GM18858 (cell line): ENCODE measurements around the gene NRDC.
"Not testable (repeated sequence)": the region's sequence is repeated elsewhere in the genome, so short reads cannot be mapped to it uniquely, and the experiment has no call there.

Experiments used
- ATAC-seq: cut with Tn5 transposase; IDR thresholded peaks from one replicate; pipeline ENCODE4 v1.9.1; 2021; ENCODE audit not compliant: unreplicated experiment

Gene NRDC

DNA sequence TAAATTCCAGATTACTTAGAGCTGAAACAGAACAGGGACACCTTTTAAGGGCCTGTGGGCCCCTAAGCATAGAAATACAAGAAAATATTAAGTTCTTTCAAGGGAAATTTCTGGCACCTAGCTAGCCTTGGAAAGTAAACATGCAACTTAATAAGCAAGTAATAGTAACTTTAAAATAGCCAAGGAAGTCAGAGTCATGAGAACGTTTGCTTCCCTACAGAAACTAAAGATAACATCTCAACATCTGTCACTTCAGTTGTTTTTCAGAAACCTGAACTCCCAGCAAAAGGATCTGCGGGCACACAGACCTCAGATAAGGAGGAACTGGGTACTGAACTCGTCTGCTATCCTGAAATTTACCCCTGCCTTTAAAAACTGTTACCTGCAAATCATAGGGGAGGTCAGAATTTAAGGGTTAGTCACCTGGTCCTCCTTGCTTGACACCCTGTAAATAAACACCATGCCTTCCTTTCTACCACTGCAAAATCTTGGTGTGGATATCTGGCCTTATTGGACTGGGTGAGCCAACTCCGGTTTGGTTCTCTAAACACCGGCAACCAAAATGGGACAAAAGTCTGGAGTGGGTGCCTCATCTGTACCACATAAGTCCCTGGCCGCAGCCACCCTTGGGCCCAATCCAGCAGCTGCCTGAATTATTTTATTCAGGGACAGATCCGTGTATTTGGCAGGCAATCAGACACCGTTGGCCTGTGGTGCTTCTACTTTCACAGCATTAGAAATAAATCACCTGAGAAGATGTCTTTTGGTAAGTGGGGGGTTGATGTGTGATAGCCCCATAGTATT is 27.9 kb downstream of the NRDC start:
- ATAC-seq: no peak

DNA sequence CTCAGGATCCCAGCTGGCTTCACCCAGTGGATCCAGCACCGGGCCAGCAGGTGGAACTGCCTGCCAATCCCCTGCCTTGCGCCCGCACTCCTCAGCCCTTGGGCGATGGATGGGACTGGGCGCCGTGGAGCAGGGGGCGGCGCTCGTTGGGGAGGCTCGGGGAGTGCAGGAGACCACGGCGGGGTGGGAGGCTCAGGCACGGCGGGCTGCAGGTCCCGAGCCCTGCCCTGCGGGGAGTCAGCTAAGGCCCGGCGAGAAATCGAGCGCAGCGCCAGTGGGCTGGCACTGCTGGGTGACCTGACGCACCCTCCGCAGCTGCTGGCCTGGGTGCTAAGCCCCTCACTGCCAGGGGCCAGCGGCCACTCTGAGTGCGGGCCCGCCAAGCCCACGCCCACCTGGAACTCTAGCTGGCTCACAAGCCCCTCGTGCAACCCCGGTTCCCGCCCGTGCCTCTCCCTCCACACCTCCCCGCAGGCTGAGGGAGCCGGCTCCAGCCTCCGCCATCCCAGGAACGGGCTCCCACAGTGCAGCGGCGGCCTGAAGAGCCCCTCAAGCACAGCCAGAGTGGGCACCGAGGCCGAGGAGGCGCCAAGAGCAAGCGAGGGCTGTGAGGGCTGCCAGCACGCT is 31.1 kb downstream of the NRDC start:
- no peak for ATAC-seq

DNA sequence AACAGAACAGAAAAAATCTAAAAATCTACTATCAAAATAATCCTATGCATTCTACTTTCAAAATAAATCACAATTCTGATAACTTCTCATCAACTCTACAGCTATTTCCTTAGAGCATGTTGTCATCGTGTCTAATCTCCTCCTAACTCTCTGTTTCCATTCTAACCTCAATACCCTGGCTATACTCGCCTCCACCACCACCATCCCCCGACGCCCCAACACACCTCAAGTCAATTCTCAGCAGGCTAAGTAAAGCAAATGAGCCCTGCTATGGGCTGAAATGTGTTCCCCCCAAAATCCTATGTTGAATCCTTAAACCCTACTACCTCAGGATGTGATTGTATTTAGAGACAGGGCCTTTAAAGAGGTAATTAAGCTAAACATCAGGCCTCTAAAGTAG is 34.6 kb downstream of the NRDC start:
- no peak for ATAC-seq

- ATAC-seq: no peak
Measured at GRCh38 chr1:51842261-51842660, 36.3 kb downstream of the NRDC start.

- ATAC-seq: no peak
Measured at GRCh38 chr1:51840743-51841461, 37.6 kb downstream of the NRDC start.

DNA sequence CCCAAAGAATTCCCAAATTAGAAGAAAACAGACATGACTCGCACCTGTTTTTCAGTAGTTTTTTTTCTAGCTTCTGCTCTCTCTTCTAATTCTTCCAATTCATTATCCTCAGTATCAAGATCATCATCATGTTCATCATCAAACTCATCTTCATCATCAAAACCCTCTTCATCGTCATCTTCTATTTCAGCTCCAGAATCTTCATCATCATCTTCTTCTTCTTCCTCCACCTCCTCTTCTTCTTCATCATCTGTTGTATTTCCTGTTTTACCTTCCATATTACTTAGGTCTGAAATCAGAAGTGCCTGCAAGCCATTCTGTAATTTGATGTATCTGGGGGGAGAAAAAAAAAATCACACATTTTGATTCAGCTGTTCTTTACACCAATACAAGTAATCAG is 38.3 kb downstream of the NRDC start:
- ATAC-seq: no peak

DNA sequence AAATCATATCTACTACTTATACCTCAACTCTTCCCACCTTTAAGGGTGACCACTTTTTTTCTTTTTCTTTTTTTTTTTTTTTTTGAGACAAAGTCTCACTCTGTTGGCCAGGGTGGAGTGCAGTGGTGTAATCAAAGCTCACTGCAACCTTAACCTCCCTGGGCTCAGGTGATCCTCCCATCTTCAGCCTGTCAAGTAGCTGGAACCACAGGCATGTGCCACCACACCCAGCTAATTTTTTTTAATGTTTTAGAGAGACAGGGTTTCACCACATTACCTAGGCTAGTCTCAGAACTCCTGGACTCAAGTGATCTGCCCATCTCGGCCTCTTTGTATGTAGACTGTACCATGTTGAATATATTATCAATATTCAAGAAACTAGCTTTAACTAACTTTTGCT is 39.4 kb downstream of the NRDC start:
- ATAC-seq: no peak

DNA sequence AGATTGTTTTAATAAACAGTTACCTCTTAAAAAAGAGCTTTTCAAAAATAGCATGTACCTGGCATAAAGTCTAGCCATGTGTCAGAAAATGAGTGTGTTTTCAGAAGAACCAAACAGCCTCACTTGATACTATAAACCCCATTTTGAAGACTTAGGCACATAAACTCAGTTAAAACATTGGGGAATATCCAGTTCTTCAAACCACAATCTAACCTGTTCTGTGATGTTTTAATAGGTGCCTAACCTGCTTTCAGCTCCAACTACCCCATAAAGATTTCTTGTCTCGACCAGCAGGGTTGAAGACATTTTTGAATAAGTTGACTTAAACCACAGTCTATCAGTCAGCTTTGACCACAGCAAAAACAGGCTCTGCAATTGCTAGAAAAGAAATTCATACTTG is 41.3 kb downstream of the NRDC start:
- ATAC-seq: no peak

DNA sequence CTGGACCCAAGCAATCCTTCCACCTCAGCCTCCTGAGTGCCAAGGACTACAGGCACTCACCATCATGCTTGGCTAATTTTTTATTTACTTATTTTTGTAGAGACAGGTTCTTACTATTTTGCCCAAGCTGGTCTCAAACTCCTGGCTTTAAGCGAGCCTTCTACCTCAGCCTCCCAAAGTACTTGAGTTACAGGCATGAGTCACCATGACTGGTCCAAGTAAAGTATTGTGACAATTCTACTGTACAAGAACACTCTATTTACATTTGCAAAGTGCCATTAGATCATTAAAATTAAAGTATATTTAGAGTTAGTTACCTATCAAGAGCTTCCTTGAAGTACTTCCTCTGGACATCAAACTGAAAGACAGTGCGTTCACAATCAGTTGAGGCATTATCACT is 44.8 kb downstream of the NRDC start:
- ATAC-seq: no peak

- no peak for ATAC-seq
Measured at GRCh38 chr1:51829058-51829457, 49.5 kb downstream of the NRDC start.

GRCh38 chr1:51819810-51820209 is 58.7 kb downstream of the NRDC start:
- no peak for ATAC-seq

DNA sequence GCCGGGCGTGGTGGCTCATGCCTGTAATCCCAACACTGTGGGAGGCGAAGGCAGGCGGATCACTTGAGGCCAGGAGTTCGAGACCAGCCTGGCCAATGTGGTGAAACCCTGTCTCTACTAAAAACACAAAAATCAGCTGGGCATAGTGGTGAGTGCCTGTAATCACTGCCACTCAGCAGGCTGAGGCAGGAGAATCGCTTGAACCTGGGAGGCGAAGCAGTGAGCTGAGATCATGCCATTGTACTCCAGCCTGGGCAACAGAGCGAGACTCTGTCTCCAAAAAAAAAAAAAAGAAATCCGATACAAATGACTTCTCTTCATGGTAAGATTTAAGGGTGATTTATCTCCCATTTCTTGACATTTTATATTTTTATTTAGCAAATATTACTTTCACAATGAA is 59.5 kb downstream of the NRDC start:
- not testable (repeated sequence) for ATAC-seq

DNA sequence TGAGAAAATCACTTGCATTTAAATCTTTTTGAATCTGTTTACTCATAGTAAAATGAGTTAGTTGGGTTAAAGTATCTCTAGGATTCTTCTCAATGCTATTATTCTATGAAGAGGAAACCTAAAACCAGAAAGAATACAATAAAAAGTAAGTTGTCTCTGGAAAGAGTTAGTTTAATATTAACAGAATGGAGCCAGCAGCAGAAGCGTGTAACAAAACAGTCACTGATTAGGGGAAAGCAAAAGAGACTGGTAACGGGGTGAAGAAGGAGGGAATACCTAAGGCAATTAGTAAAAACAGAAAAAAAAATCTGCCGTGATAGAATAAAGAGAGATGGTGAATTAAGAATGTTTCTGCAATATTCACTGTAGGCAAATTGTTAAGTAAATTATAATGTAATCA is 60.0 kb downstream of the NRDC start:
- no peak for ATAC-seq

DNA sequence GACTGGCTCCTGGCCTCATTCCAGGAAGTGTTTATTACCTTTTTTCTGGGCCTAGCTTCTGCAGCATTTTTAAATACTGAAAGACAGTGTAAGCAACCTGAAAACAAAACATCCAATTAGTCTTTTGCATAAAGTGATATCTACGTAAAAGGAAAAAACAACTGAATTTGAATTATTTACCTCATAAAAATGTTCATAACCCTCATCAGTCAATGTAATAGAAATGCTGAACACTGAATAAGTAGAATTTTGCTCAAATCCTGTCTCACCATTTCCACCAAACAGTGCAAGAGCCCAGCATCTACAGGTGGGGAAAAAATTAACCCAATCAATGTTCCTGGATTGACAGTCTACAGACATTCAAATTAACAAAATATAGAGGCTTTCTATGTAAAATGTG is 64.0 kb downstream of the NRDC start:
- ATAC-seq: no peak

- ATAC-seq: no peak
Measured at GRCh38 chr1:51799372-51799771, 79.2 kb downstream of the NRDC start.

DNA sequence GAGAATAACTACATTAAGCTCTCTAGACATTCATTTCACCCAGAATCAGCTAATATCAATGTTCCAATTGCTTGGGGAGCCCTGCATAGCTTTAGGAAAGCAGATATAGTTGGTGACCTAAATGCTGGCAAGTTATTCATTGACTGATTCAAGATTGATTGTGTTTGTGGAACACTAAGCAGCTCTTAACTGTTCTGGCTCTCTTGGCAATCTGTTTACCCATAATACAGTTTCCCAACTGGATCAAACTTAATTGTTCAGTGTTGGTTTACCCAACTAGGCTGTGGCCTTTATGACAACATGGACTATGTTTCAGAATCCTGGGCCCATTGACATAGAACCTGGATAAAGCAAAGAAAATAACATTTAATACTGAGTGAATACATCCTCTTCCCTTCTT is 83.7 kb downstream of the NRDC start:
- ATAC-seq: no peak

DNA sequence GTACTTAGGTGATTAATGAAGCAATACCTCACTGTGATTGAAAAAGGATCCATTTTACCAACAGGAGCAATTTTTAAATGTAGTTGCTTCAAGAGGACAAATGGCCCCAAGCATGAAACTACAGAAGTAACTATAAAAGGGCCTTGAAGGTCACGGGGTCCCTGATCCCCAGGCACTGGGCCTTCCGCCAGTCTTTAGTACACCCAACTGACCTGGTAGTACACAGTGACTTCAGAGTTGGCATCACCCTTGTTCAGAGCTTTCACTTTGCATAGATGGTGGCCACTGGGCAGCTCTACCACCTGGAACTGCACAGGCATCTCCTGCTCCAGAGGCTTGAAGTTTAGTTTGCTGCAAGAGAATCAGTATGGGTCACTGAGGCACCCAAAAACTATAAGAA is 84.3 kb downstream of the NRDC start:
- no peak for ATAC-seq

- ATAC-seq: no peak
Measured at GRCh38 chr1:51792864-51793263, 85.7 kb downstream of the NRDC start.

DNA sequence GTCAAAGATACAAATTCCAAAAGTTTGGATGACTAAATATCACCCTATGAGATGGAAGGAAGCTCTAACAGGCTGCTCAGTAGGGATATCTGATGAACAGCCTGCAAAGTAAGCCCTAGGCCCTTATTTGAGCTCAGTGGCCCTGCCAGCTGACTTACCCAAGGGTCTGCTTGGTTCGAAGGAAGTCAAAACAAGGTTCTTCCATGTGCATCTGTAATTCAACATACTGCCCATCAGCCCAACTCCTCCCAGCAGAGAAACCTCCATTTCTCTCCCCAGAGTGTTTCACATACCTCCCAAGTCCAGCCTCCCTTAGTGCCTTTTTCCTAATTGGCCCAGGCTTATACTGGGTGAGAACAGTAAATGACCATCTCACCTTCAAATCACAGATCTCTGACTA is 86.6 kb downstream of the NRDC start:
- ATAC-seq: no peak

GRCh38 chr1:51790385-51790784 is 88.1 kb downstream of the NRDC start:
- no peak for ATAC-seq

DNA sequence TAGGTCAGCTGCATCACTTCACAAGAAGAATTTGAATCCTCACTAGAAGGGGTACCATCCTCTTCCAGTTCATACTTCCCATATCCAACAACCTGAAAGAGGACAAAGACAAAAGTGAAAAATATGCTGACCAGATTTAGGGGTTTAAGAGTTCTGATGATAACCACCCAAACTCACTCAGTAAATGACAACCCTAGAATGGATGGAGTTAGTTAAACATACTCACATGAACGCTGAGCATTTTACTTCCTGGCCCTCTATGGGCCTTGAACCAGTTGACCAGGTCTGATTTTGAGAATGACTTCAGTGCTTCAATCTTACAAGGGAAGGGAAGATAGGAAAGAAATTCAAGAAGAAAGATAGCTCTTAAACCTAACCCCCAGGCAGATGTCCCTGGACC is 89.2 kb downstream of the NRDC start:
- ATAC-seq: no peak

GRCh38 chr1:51788938-51789337 is 89.6 kb downstream of the NRDC start:
- ATAC-seq: no peak
